ENCODE results near the gene UBALD1. TPM values are rescaled to one million over a fixed set of nuclear protein-coding genes. Genes with fewer than 3 reads are reported as not detected.

Gene UBALD1
- total and polyA plus RNA-seq, 12 donors, result 14.7 to 39.4 (median 20.4) TPM

- peak in 1 of 2 donors; percentile 43 for DNase-seq
- TF ChIP-seq, protein P1, sequence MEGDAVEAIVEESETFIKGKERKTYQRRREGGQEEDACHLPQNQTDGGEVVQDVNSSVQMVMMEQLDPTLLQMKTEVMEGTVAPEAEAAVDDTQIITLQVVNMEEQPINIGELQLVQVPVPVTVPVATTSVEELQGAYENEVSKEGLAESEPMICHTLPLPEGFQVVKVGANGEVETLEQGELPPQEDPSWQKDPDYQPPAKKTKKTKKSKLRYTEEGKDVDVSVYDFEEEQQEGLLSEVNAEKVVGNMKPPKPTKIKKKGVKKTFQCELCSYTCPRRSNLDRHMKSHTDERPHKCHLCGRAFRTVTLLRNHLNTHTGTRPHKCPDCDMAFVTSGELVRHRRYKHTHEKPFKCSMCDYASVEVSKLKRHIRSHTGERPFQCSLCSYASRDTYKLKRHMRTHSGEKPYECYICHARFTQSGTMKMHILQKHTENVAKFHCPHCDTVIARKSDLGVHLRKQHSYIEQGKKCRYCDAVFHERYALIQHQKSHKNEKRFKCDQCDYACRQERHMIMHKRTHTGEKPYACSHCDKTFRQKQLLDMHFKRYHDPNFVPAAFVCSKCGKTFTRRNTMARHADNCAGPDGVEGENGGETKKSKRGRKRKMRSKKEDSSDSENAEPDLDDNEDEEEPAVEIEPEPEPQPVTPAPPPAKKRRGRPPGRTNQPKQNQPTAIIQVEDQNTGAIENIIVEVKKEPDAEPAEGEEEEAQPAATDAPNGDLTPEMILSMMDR (IDR thresholded peaks at IDR 0.05), result no peak
- H3K27me3 ChIP-seq, result no peaks in the 10 kb centered on the region
- WGBS, 2 donors, result 1% methylated on average over 78 to 92 of the region's 92 CpGs
- peaks cover 0 to 14% (median 4%) of the 10 kb centered on the region in 9 donors for H3K36me3 ChIP-seq
- H3K27ac ChIP-seq, result peak overlapping the region; percentile 65 to 100 (median 95)
- ATAC-seq, result no peak
- H3K4me3 ChIP-seq, result peak overlapping the region; percentile 70 to 90 (median 86)
- no peaks in the 10 kb centered on the region for H3K9me3 ChIP-seq
- peaks cover 13 to 67% (median 50%) of the 10 kb centered on the region in 9 donors for H3K4me1 ChIP-seq
- intact Hi-C loops (cut with DNase I), result no loop called here
Measured at GRCh38 chr16:4613636-4614570, 785 bp downstream of the UBALD1 start.

DNA sequence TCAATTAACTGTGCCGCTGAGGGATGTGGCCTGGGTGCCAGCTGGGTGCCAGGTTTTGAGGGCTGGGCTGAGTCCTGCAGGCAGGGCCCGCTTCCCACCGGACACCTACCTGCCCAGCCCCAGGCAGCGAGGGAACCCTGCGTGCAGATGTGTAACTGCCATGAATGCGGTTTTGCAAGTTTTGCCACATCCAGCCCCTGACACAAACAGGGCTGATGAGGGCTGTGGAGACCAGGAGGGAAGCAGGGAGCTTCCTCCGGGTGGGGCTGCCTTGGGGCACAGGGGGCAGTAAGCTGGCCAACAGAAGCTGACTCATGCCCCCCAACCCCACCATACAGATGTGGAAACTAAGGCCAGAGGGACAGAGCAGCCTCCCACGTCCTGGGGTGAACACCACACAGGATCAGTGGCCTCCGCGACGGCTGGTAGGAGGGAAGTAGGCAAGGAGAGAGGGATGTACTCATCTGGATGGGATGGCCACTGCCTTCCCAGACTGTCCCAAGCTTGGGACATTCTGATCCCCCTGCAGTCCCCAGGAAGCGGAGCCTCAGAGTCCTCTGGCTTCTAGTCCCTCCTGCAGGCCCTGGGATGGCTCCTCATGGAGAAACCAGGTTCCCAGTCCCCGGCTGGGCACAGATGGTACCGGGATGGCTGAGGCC is 1.6 kb downstream of the UBALD1 start:
- ATAC-seq, result no peak
- Histone ChIP-seq H3K4me1 (peaks cover 13 to 59% (median 50%) of the 10 kb centered on the region in 9 donors), H3K9me3 (no peaks in the 10 kb centered on the region), H3K4me3 (peak overlapping the region; percentile 70 to 90 (median 86)), H3K27me3 (no peaks in the 10 kb centered on the region), H3K36me3 (peaks cover 0 to 22% (median 4%) of the 10 kb centered on the region in 9 donors), H3K27ac (peak overlapping the region in 5 of 10 donors; percentile 95 to 100 (median 96))
- DNase-seq, result no peak
- intact Hi-C loops (cut with DNase I), result no loop called here
- WGBS, 2 donors, result 53 to 74% methylated on average over 14 of the region's 14 CpGs
- TF ChIP-seq, protein P1 (IDR thresholded peaks at IDR 0.05), result no peak

DNA sequence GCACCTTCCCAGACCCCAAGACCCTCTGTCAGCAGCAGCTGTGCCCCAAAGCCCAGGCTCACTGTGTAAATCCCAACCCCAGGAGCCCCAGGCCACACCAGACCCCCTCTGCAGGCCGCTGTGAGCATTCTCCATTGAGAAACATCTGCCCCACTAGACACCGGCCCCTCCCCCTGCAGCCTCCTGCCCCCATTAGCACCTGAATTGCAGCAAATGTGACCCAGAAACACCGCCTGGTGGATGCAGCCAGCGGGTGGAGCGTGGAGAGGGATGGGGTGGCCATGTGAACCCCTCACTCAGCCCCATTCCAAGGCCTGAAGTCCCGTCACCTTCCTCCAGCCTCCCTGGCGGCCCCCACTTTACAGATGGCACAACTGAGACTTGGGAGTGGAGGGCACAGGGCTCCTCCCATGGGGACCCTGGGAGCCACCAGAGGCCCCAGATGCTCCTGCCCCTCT is 2.2 kb downstream of the UBALD1 start:
- H3K36me3 ChIP-seq, result peaks cover 0 to 28% (median 4%) of the 10 kb centered on the region in 9 donors
- no peaks in the 10 kb centered on the region for H3K9me3 ChIP-seq
- H3K27ac ChIP-seq, result no peak overlapping the region
- 89 to 95% methylated on average over 7 of the region's 7 CpGs for WGBS, 2 donors
- ATAC-seq (no peak), DNase-seq (no peak)
- H3K4me1 ChIP-seq, result peaks cover 13 to 54% (median 50%) of the 10 kb centered on the region in 9 donors
- TF ChIP-seq, protein P1 (IDR thresholded peaks at IDR 0.05), result no peak
- intact Hi-C loops (cut with DNase I), result no loop called here
- no peak overlapping the region for H3K4me3 ChIP-seq
- H3K27me3 ChIP-seq, result no peaks in the 10 kb centered on the region

GRCh38 chr16:4611337-4612021 is 3.2 kb downstream of the UBALD1 start:
- Histone ChIP-seq H3K4me1 (peaks cover 13 to 46% (median 41%) of the 10 kb centered on the region in 9 donors), H3K9me3 (no peaks in the 10 kb centered on the region), H3K27me3 (no peaks in the 10 kb centered on the region), H3K27ac (no peak overlapping the region), H3K36me3 (peaks cover 0 to 36% (median 4%) of the 10 kb centered on the region in 9 donors), H3K4me3 (no peak overlapping the region)
- WGBS, 2 donors, result 85 to 87% methylated on average over 22 of the region's 22 CpGs
- TF ChIP-seq, protein P1 (IDR thresholded peaks at IDR 0.05), result no peak
- DNase-seq (no peak), ATAC-seq (no peak)
- intact Hi-C loops (cut with DNase I), result no loop called here
